ENCODE data around the gene COMT. TPM values are rescaled to one million over a fixed set of nuclear protein-coding genes. Genes with fewer than 3 reads are reported as not detected.

The COMT gene
- total RNA-seq, 2 experiments from 2014 or later: 90.8 to 112 TPM

GRCh38 chr22:19973551-19974267 lies 32.1 kb downstream of the COMT start:
- no peak for DNase-seq (ENCODE audit: low spot score)
- Histone ChIP-seq H3K36me3 (ENCODE audit: insufficient read depth, low read length) (no peaks in the 10 kb centered on the region), H3K79me2 (ENCODE audit: insufficient read depth, low read depth, low read length) (no peaks in the 10 kb centered on the region), H3K4me2 (ENCODE audit: low read length) (peak overlapping the region; percentile 25; the same call in 1 of the 2 replicates), H3K4me1 (ENCODE audit: insufficient read depth, low read length, poor library complexity, severe bottlenecking) (peaks cover 20% of the 10 kb centered on the region), H4K20me1 (ENCODE audit: insufficient read depth, low read length) (no peaks in the 10 kb centered on the region), H3K9me2 (ENCODE audit: insufficient read depth, low read length) (no peaks in the 10 kb centered on the region), H3K27ac (ENCODE audit: low read depth, low read length, poor library complexity, severe bottlenecking) (no peak overlapping the region), H3K9me3 (ENCODE audit: low read length) (no peaks in the 10 kb centered on the region), H3K4me3 (ENCODE audit: low read depth, low read length, poor library complexity, severe bottlenecking) (no peak overlapping the region), H2AFZ (ENCODE audit: low read length) (no peak overlapping the region)
- intact Hi-C loops (cut with micrococcal nuclease; ENCODE audit: unreplicated experiment): no loop called here
- ChIA-PET POLR2A (no interaction called here), CTCF (ENCODE audit: unreplicated experiment) (no interaction called here)
- TF ChIP-seq EZH2phosphoT487 (IDR thresholded peaks at IDR 0.05; ENCODE audit: borderline replicate concordance, low read depth, low read length) (no peak), CTCF (conservative IDR thresholded peaks at IDR 0.05; ENCODE audit: low read length) (no peak)
- no TSS peak for BruUV-seq (replicated peaks)

GRCh38 chr22:19974268-19974861 lies 32.8 kb downstream of the COMT start:
- BruUV-seq (replicated peaks): no TSS peak
- intact Hi-C loops (cut with micrococcal nuclease; ENCODE audit: unreplicated experiment): no loop called here
- H3K4me2 ChIP-seq (ENCODE audit: low read length): peak overlapping the region; percentile 25; the same call in 1 of the 2 replicates

More at GRCh38 chr22:19974268-19974861, 32.8 kb downstream of the COMT start:
- ChIA-PET CTCF (ENCODE audit: unreplicated experiment) (no interaction called here), POLR2A (no interaction called here)
- no peaks in the 10 kb centered on the region for H3K9me2 ChIP-seq (ENCODE audit: insufficient read depth, low read length)
- DNase-seq (ENCODE audit: low spot score): peak; percentile 85
- no peaks in the 10 kb centered on the region for H3K79me2 ChIP-seq (ENCODE audit: insufficient read depth, low read depth, low read length)
- TF ChIP-seq CTCF (conservative IDR thresholded peaks at IDR 0.05; ENCODE audit: low read length) (peak; percentile 29; the same call in 1 of the 2 replicates), EZH2phosphoT487 (IDR thresholded peaks at IDR 0.05; ENCODE audit: borderline replicate concordance, low read depth, low read length) (no peak)
- no peak overlapping the region for H3K4me3 ChIP-seq (ENCODE audit: low read depth, low read length, poor library complexity, severe bottlenecking)
- H4K20me1 ChIP-seq (ENCODE audit: insufficient read depth, low read length): no peaks in the 10 kb centered on the region
- no peaks in the 10 kb centered on the region for H3K36me3 ChIP-seq (ENCODE audit: insufficient read depth, low read length)
- no peak overlapping the region for H2AFZ ChIP-seq (ENCODE audit: low read length)
- H3K9me3 ChIP-seq (ENCODE audit: low read length): no peaks in the 10 kb centered on the region
- H3K27ac ChIP-seq (ENCODE audit: low read depth, low read length, poor library complexity, severe bottlenecking): no peak overlapping the region
- H3K4me1 ChIP-seq (ENCODE audit: insufficient read depth, low read length, poor library complexity, severe bottlenecking): peaks cover 20% of the 10 kb centered on the region
